Fibroblast of peridontal ligament (primary cell): ENCODE data around the gene HYDIN.
"Not testable (repeated sequence)": the region's sequence is repeated elsewhere in the genome, so short reads cannot be mapped to it uniquely, and the experiment has no call there.

Experiments used
- DNase-seq: peaks from one replicate; pipeline ENCODE4 v3.0.0-alpha.2; 2010; ENCODE audit errors: extremely low read depth

HYDIN gene

GRCh38 chr16:71225145-71225544, 5.4 kb downstream of the HYDIN start:
- DNase-seq = no peak

- no peak for DNase-seq
Observed at GRCh38 chr16:71218306-71218963, 12.1 kb downstream of the HYDIN start.

- DNase-seq = no peak
Observed at GRCh38 chr16:71217506-71217905, 13.0 kb downstream of the HYDIN start.

GRCh38 chr16:71216714-71217113, 13.8 kb downstream of the HYDIN start:
- no peak for DNase-seq

GRCh38 chr16:71214746-71215381, 15.7 kb downstream of the HYDIN start:
- DNase-seq = peak; percentile 1

- no peak for DNase-seq
Observed at GRCh38 chr16:71205482-71206131, 24.9 kb downstream of the HYDIN start.

GRCh38 chr16:71203631-71204030, 26.9 kb downstream of the HYDIN start:
- DNase-seq = no peak

GRCh38 chr16:71201556-71201955, 29.0 kb downstream of the HYDIN start:
- DNase-seq = no peak

- DNase-seq = no peak
Observed at GRCh38 chr16:71201054-71201453, 29.5 kb downstream of the HYDIN start.

GRCh38 chr16:71198408-71198807, 32.1 kb downstream of the HYDIN start:
- DNase-seq = no peak

- DNase-seq = no peak
Observed at GRCh38 chr16:71192387-71192786, 38.1 kb downstream of the HYDIN start.

GRCh38 chr16:71188956-71189712, 41.4 kb downstream of the HYDIN start:
- DNase-seq = no peak

- DNase-seq = peak; percentile 1
Observed at GRCh38 chr16:71185347-71185746, 45.2 kb downstream of the HYDIN start.

GRCh38 chr16:71179569-71179968, 51.0 kb downstream of the HYDIN start:
- no peak for DNase-seq

GRCh38 chr16:71172481-71173207, 57.9 kb downstream of the HYDIN start:
- no peak for DNase-seq

GRCh38 chr16:71161007-71161406, 69.5 kb downstream of the HYDIN start:
- not testable (repeated sequence) for DNase-seq

GRCh38 chr16:71157278-71157677, 73.2 kb downstream of the HYDIN start:
- DNase-seq = not testable (repeated sequence)

- DNase-seq = not testable (repeated sequence)
Observed at GRCh38 chr16:71153329-71153728, 77.2 kb downstream of the HYDIN start.

- DNase-seq = not testable (repeated sequence)
Observed at GRCh38 chr16:71151654-71152053, 78.9 kb downstream of the HYDIN start.

- not testable (repeated sequence) for DNase-seq
Observed at GRCh38 chr16:71143246-71143645, 87.3 kb downstream of the HYDIN start.

- DNase-seq = not testable (repeated sequence)
Observed at GRCh38 chr16:71110565-71110964, 120.0 kb downstream of the HYDIN start.
